ENCODE data around the gene TMEM254. TPM values are rescaled to one million over a fixed set of nuclear protein-coding genes. Genes with fewer than 3 reads are reported as not detected.

Gene TMEM254
- total and polyA plus RNA-seq, 9 of the 15 experiments (the other 6 are each of a cell fraction or from before 2014, with no cell fraction given) = 0.59 to 4.7 (median 1.9) TPM

GRCh38 chr10:80075781-80076180 lies 2.7 kb upstream of the TMEM254 start:
- intact Hi-C loops (cut with micrococcal nuclease) = no loop called here
- H3K9ac ChIP-seq (ENCODE audit: insufficient read depth in 1 of 2, low read depth in 2 of 2, low read length in 2 of 2) = no peak overlapping the region
- POLR2A ChIA-PET = no interaction called here
- H3K4me2 ChIP-seq (ENCODE audit: insufficient read depth, low read length) = no peak overlapping the region
- CTCF ChIA-PET (ENCODE audit: low intra/inter-chr PET ratio) = no interaction called here
- H3K9me3 ChIP-seq (replicated peaks; ENCODE audit: control insufficient read depth, insufficient read depth, low read depth, low read length) = no peaks in the 10 kb centered on the region
- H3K27me3 ChIP-seq (ENCODE audit: control insufficient read depth in 2 of 2, insufficient read depth in 2 of 2, low read length in 2 of 2) = peaks cover 6 to 22% of the 10 kb centered on the region in 2 experiments; a peak in 4 of 5 replicates
- TF ChIP-seq ZNF239 (CRISPR knock-in tag; IDR thresholded peaks at IDR 0.05) (no peak), CEBPG (CRISPR knock-in tag; IDR thresholded peaks at IDR 0.05) (no peak), CEBPG (tag; conservative IDR thresholded peaks at IDR 0.05 in 1 of 2, IDR thresholded peaks at IDR 0.05 in 1 of 2) (peak in 1 of 2 experiments; percentile 36; a peak in 3 of 4 replicates), PHF21A (IDR thresholded peaks at IDR 0.05; ENCODE audit: borderline replicate concordance, low read depth) (no peak)
- no peak overlapping the region for H2AFZ ChIP-seq (ENCODE audit: low read depth, low read length)
- FAIRE-seq = no peak
- H3K27ac ChIP-seq (ENCODE audit: extremely low read depth, low read depth, low read length) = no peak overlapping the region
- H3K9me1 ChIP-seq (ENCODE audit: control insufficient read depth, insufficient read depth, low read length) = no peaks in the 10 kb centered on the region
- BruUV-seq (replicated peaks) = no TSS peak
- peaks cover 0 to 10% of the 10 kb centered on the region in 2 experiments; a peak in 2 of 5 replicates for H3K4me1 ChIP-seq (replicated peaks in 1 of 2; ENCODE audit: control insufficient read depth in 2 of 2, insufficient read depth in 2 of 2, low read length in 2 of 2)
- H3K36me3 ChIP-seq (ENCODE audit: control insufficient read depth, insufficient read depth, low read length) = no peaks in the 10 kb centered on the region
- H3K79me2 ChIP-seq (ENCODE audit: control insufficient read depth, insufficient read depth, low read length) = no peaks in the 10 kb centered on the region
- H4K20me1 ChIP-seq (replicated peaks; ENCODE audit: control insufficient read depth, insufficient read depth, low read length) = no peaks in the 10 kb centered on the region
- no peak for DNase-seq (ENCODE audit: extremely low read depth in 1 of 4, low spot score in 3 of 4)
- ATAC-seq = no peak
- H3K4me3 ChIP-seq = no peak overlapping the region
- in situ Hi-C loops (cut with MboI) = no loop called here
- WGBS (ENCODE audit: insufficient coverage, low coverage, missing lambda C conversion rate) = 7% methylated on average over 1 of the region's 1 CpG

DNA sequence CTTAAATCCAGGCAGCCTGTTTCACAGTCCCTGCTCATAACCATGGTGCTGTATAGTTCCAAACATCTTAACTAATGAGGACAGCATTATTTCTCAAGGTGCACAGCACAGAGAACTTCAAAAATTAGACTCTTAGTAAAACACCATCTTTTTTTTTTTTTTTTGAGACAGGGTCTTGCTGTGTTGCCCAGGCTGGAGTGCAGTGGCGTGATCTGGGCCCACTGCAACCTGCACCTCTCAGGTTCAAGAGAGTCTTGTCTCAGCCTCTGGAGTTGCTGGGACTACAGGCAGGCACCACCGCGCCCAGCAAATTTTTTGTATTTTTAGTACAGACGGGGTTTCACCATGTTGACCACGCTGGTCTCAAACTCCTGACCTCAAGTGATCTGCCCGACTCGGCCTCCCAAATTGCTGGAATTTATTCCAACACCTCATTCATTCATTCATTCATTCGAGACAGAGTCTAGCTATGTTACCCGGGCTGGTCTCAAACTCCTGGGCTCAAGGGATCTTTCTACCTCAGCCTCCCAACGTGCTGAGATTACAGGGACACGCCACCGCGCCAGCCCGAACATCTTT lies 507 bp upstream of the TMEM254 start:
- WGBS (ENCODE audit: insufficient coverage, low coverage, missing lambda C conversion rate) = 38% methylated on average over 13 of the region's 14 CpGs
- ATAC-seq (no peak), DNase-seq (ENCODE audit: extremely low read depth in 1 of 4, low spot score in 3 of 4) (no peak), FAIRE-seq (no peak)
- Histone ChIP-seq H3K4me1 (replicated peaks in 1 of 2; ENCODE audit: control insufficient read depth in 2 of 2, insufficient read depth in 2 of 2, low read length in 2 of 2) (peaks cover 0 to 10% of the 10 kb centered on the region in 2 experiments; a peak in 2 of 5 replicates), H3K9me3 (replicated peaks; ENCODE audit: control insufficient read depth, insufficient read depth, low read depth, low read length) (no peaks in the 10 kb centered on the region), H3K9ac (ENCODE audit: insufficient read depth in 1 of 2, low read depth in 2 of 2, low read length in 2 of 2) (no peak overlapping the region), H3K4me2 (ENCODE audit: insufficient read depth, low read length) (no peak overlapping the region), H3K27me3 (ENCODE audit: control insufficient read depth in 2 of 2, insufficient read depth in 2 of 2, low read length in 2 of 2) (peaks cover 6 to 29% of the 10 kb centered on the region in 2 experiments; a peak in 4 of 5 replicates), H4K20me1 (replicated peaks; ENCODE audit: control insufficient read depth, insufficient read depth, low read length) (no peaks in the 10 kb centered on the region), H3K79me2 (ENCODE audit: control insufficient read depth, insufficient read depth, low read length) (no peaks in the 10 kb centered on the region), H2AFZ (ENCODE audit: low read depth, low read length) (peak overlapping the region; percentile 90; the same call in 1 of the 2 replicates), H3K4me3 (peak overlapping the region; percentile 36; the same call in 1 of the 2 replicates), H3K27ac (ENCODE audit: extremely low read depth, low read depth, low read length) (no peak overlapping the region), H3K9me1 (ENCODE audit: control insufficient read depth, insufficient read depth, low read length) (no peaks in the 10 kb centered on the region), H3K36me3 (ENCODE audit: control insufficient read depth, insufficient read depth, low read length) (no peaks in the 10 kb centered on the region)
- POLR2A ChIA-PET = no interaction called here
- in situ Hi-C loops (cut with MboI) = no loop called here
- TF ChIP-seq ZNF121 (CRISPR knock-in tag; conservative IDR thresholded peaks at IDR 0.05) (peak; percentile 51; the same call in 1 of the 2 replicates), PRMT5 (CRISPR knock-in tag; IDR thresholded peaks at IDR 0.05) (no peak)
- intact Hi-C loops (cut with micrococcal nuclease) = no loop called here
- BruUV-seq (replicated peaks) = no TSS peak
- CTCF ChIA-PET (ENCODE audit: low intra/inter-chr PET ratio) = no interaction called here
